Measurements from ENCODE around the gene GRM1.

DNA sequence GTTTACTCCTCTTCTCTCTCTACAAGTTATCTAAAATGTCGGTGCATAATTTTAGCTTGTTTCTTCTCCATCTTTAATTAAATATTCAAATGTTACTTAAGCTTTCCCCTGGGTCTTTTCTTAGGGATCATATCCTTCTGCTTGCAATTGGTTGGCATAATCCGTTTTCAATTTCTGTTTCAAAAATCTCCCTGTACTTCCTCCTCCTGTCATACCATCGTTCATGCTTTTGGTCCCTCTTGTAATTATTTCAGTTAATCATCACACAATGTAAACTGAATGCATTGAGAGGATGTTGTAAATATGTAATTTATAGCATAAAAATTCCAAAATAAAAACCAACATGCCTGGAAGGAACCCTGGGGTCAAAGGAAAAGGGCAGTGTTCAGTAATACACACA lies 325.6 kb downstream of the GRM1 start:
- TF ChIP-seq, protein P1, sequence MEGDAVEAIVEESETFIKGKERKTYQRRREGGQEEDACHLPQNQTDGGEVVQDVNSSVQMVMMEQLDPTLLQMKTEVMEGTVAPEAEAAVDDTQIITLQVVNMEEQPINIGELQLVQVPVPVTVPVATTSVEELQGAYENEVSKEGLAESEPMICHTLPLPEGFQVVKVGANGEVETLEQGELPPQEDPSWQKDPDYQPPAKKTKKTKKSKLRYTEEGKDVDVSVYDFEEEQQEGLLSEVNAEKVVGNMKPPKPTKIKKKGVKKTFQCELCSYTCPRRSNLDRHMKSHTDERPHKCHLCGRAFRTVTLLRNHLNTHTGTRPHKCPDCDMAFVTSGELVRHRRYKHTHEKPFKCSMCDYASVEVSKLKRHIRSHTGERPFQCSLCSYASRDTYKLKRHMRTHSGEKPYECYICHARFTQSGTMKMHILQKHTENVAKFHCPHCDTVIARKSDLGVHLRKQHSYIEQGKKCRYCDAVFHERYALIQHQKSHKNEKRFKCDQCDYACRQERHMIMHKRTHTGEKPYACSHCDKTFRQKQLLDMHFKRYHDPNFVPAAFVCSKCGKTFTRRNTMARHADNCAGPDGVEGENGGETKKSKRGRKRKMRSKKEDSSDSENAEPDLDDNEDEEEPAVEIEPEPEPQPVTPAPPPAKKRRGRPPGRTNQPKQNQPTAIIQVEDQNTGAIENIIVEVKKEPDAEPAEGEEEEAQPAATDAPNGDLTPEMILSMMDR (conservative IDR thresholded peaks at IDR 0.05), result no peak
- TF ChIP-seq ZFX (IDR thresholded peaks at IDR 0.05), result no peak

Data from C4-2B (cell line).